ENCODE results near the gene FILIP1L.

Gene FILIP1L

GRCh38 chr3:100006570-100007271 is 107.6 kb downstream of the FILIP1L start:
- DNase-seq, result no peak

GRCh38 chr3:100005665-100006393 is 108.5 kb downstream of the FILIP1L start:
- no peak for DNase-seq

- DNase-seq, result no peak
Observed at GRCh38 chr3:100004931-100005330, 109.4 kb downstream of the FILIP1L start.

- DNase-seq, result no peak
Observed at GRCh38 chr3:100003609-100004503, 110.4 kb downstream of the FILIP1L start.

GRCh38 chr3:100002599-100003350 is 111.5 kb downstream of the FILIP1L start:
- DNase-seq, result no peak

GRCh38 chr3:100001526-100002270 is 112.6 kb downstream of the FILIP1L start:
- DNase-seq, result no peak

- no peak for DNase-seq
Observed at GRCh38 chr3:100001083-100001482, 113.2 kb downstream of the FILIP1L start.

- DNase-seq, result no peak
Observed at GRCh38 chr3:99999536-99999935, 114.8 kb downstream of the FILIP1L start.

GRCh38 chr3:99997293-99997692 is 117.0 kb downstream of the FILIP1L start:
- no peak for DNase-seq

- no peak for DNase-seq
Observed at GRCh38 chr3:99990179-99990578, 124.1 kb downstream of the FILIP1L start.

GRCh38 chr3:99984668-99985067 is 129.6 kb downstream of the FILIP1L start:
- DNase-seq, result no peak

GRCh38 chr3:99984139-99984538 is 130.2 kb downstream of the FILIP1L start:
- no peak for DNase-seq

GRCh38 chr3:99982650-99983049 is 131.7 kb downstream of the FILIP1L start:
- DNase-seq, result no peak

- DNase-seq, result no peak
Observed at GRCh38 chr3:99981138-99981537, 133.2 kb downstream of the FILIP1L start.

- no peak for DNase-seq
Observed at GRCh38 chr3:99980606-99981005, 133.7 kb downstream of the FILIP1L start.

- no peak for DNase-seq
Observed at GRCh38 chr3:99978221-99978620, 136.1 kb downstream of the FILIP1L start.

GRCh38 chr3:99976584-99976983 is 137.7 kb downstream of the FILIP1L start:
- no peak for DNase-seq

- DNase-seq, result no peak
Observed at GRCh38 chr3:99974989-99975388, 139.3 kb downstream of the FILIP1L start.

GRCh38 chr3:99972380-99973104 is 141.8 kb downstream of the FILIP1L start:
- no peak for DNase-seq

GRCh38 chr3:99971761-99972160 is 142.5 kb downstream of the FILIP1L start:
- no peak for DNase-seq

GRCh38 chr3:99970198-99970597 is 144.1 kb downstream of the FILIP1L start:
- DNase-seq, result no peak
